C4-2B (cell line): ENCODE results near the gene SLC22A2.
"Not testable (repeated sequence)": the region's sequence is repeated elsewhere in the genome, so short reads cannot be mapped to it uniquely, and the experiment has no call there.

ENCODE experiments used
- H3K27ac ChIP-seq: fragments of 450-650 bp; 2 replicates; pipeline ENCODE4 v1.5.1; 2017
- CTCF ChIP-seq: fragments of 450-650 bp; conservative IDR thresholded peaks from 2 replicates; pipeline ENCODE4 v1.5.1; 2017; ENCODE audit warnings: mild to moderate bottlenecking
- ZFX ChIP-seq: fragments of 450-650 bp; IDR thresholded peaks from 2 replicates; pipeline ENCODE4 v1.6.1; 2017

The SLC22A2 gene

GRCh38 chr6:160258346-160259142 lies at the start of gene SLC22A2:
SLC22A2 (minus strand) TSS chr6:160258821; CDS start chr6:160258757, 64 bp downstream.
- H3K27ac ChIP-seq = no peak within 1 kb of the TSS
- TF ChIP-seq CTCF = no peak
- TF ChIP-seq ZFX = no peak

DNA sequence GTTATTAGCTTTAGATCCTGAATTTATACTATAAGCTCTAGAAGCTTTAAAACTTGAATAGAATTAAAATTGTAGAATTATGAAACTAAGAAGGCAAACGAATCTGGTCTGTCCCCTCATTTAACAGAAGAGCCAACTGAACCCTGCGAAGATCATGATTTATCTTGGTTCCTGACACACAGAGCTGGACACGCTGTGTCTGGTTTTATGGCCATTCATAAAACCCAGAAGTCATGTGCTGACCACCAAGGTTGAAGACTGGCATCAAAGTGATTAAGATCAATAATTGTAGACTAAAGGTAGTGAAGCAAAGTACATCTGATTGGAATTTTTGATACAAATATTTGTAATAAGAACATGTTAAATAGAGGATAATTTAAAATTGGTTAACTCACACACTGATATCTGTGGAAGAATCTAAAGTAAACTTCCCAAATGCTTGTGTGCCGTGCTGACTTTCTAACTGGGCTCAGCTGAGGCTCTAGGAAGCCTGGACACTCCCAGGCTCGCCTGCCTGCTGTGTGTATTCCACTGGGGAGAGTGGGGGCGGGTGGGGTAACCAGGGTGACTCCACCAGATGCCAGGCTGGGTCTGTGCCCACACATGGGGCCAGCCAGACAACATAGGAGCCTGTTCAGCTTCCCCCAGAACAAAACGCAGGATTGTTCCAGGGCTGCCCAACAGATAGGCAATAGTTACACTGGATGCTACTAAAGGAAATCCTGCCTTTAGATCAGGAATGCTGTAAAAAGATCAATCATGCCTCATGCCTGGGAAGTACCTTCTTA lies 47.5 kb upstream of the SLC22A2 start:
- no peak for TF ChIP-seq CTCF
- TF ChIP-seq ZFX = no peak
- no peak overlapping the region for H3K27ac ChIP-seq

- no peak for TF ChIP-seq ZFX
- TF ChIP-seq CTCF = no peak
Observed at GRCh38 chr6:160303806-160304205, 45.2 kb upstream of the SLC22A2 start.

GRCh38 chr6:160302431-160303082 lies 43.9 kb upstream of the SLC22A2 start:
- H3K27ac ChIP-seq = not testable (repeated sequence)

More at GRCh38 chr6:160303806-160304205, 45.2 kb upstream of the SLC22A2 start:
- no peak overlapping the region for H3K27ac ChIP-seq

DNA sequence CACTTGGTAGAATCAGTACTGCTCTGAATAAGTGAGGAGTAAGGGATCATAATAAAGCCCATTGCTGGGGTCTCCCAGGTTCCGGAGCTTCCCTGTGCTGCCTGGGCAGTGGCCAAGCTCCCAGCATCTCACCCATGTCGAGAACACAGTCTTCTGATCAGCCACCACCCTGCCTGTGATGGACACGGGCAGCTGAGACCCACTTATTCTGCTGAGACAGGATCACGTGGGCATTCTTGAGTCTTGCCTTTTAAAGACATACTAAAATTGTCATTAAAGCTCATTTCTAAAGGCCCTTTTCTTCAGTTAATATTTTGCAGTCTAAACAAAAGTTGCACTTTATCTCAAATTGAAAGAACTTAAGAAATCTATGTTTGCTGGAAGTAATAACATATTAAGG lies 42.7 kb upstream of the SLC22A2 start:
- TF ChIP-seq CTCF (no peak), ZFX (no peak)
- no peak overlapping the region for H3K27ac ChIP-seq

DNA sequence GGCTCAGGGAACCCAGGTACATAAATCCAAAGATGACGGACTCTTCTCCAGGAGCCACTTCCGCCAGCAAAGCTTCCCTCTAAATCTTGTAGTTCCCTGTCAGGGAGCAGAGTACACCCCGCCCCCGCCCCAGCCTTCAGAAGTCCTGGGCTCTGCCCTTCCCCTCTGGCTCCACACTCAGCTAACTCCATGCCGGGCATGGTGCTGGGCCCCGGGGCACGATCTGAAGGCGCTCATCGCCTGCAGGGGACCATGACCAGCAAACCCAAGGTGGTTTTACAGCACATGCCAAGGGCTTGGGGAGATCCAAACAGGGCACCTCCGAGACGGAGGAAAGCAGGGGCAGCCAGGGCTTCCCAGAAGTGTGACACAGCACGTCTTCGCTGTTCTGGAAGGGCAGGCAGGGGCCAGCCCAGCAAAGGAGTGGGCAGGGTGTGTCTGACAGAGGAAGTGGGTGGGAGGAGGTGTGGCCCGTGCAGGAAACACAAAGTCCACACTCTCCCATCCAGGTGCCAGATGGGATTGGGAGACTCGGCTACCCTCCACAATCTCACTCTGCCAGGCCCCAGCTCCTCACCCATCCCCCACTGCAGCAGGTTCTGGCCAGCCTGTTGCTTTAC lies 41.6 kb upstream of the SLC22A2 start:
- TF ChIP-seq ZFX = no peak
- TF ChIP-seq CTCF = no peak
- H3K27ac ChIP-seq = no peak overlapping the region

- no peak for TF ChIP-seq CTCF
- no peak for TF ChIP-seq ZFX
- no peak overlapping the region for H3K27ac ChIP-seq
Observed at GRCh38 chr6:160299559-160299958, 40.9 kb upstream of the SLC22A2 start.
